DND-41 (cell line): Measurements from ENCODE around the gene DOK6.

Experiments
- CTCF ChIP-seq: IDR thresholded peaks from 2 replicates; pipeline ENCODE4 v1.5.1; 2012; ENCODE audit warnings: borderline replicate concordance, low read length, moderate library complexity, mild to moderate bottlenecking; ENCODE audit not compliant: poor library complexity, severe bottlenecking; ENCODE audit errors: extremely low read depth
- EZH2 ChIP-seq: IDR thresholded peaks from 3 replicates; pipeline ENCODE4 v1.6.1; 2012; ENCODE audit warnings: borderline replicate concordance, low read depth, mild to moderate bottlenecking, moderate library complexity, low read length, inconsistent platforms; ENCODE audit not compliant: severe bottlenecking

GRCh38 chr18:69885841-69886531, 485.3 kb downstream of the DOK6 start:
- TF ChIP-seq CTCF (no peak), EZH2 (no peak)
